PC-3 (cell line): ENCODE results near the gene SLC18B1. TPM values are rescaled to one million over a fixed set of nuclear protein-coding genes. Genes with fewer than 3 reads are reported as not detected.
A peak's percentile ranks its signal among the peaks of the same experiment; 100 is the strongest.

Experiments
- ATAC-seq: fragments of 200-7000 bp; cut with Tn5 transposase; 2 replicates; pipeline ENCODE4 v1.9.1; 2020; ENCODE audit warnings: mild to moderate bottlenecking, moderate library complexity
- BruUV-seq: library from RNA; stranded (reverse); fragments of 400-500 nt; replicated peaks from 2 replicates; lab custom pipeline; 2021; lab: Mats Ljungman, UMichigan
- CTCF ChIA-PET: fragments of 300-600 bp; sonication (Branson Sonifier 250); formaldehyde crosslinking; loops from one replicate; lab custom pipeline; 2022; ENCODE audit warnings: antibody characterized with exemption; lab: Charles Lee
- POLR2A ChIA-PET: fragments of 300-600 bp; sonication (Branson Sonifier 250); formaldehyde crosslinking; loops from one replicate; lab custom pipeline; 2022; ENCODE audit warnings: antibody characterized with exemption; ENCODE audit not compliant: unreplicated experiment; lab: Charles Lee
- DNase-seq: peaks from one replicate; pipeline ENCODE4 v3.0.0-alpha.2; 2015
- H2AFZ ChIP-seq: fragments of 300-600 bp; sonication (generic); 2 replicates; pipeline ENCODE4 v1.6.0; 2016; ENCODE audit warnings: antibody characterized with exemption, low read length
- H3F3A ChIP-seq: fragments of 300-600 bp; sonication (generic); one replicate; pipeline ENCODE4 v1.6.0; 2017; ENCODE audit warnings: antibody characterized with exemption, low read length, control low read depth, mild to moderate bottlenecking; ENCODE audit not compliant: unreplicated experiment
- H3K27ac ChIP-seq: fragments of 300-600 bp; sonication (generic); 2 replicates; pipeline ENCODE4 v1.5.1; 2016; ENCODE audit warnings: mild to moderate bottlenecking, low read length
- H3K27me3 ChIP-seq: fragments of 300-600 bp; sonication (generic); 2 replicates; pipeline ENCODE4 v1.6.1; 2016; ENCODE audit warnings: low read length, mixed read lengths
- H3K36me3 ChIP-seq: fragments of 300-600 bp; sonication (generic); 2 replicates; pipeline ENCODE4 v1.6.1; 2016; ENCODE audit warnings: low read depth, mixed run types, low read length, mixed read lengths
- H3K4me1 ChIP-seq: fragments of 300-600 bp; sonication (generic); 2 replicates; pipeline ENCODE4 v1.5.1; 2016; ENCODE audit warnings: low read length; ENCODE audit not compliant: insufficient read depth
- H3K4me2 ChIP-seq: fragments of 300-600 bp; sonication (generic); 2 replicates; pipeline ENCODE4 v1.6.0; 2016; ENCODE audit warnings: low read length
- H3K4me3 ChIP-seq: fragments of 300-600 bp; sonication (generic); 2 replicates; pipeline ENCODE4 v1.5.1; 2016; ENCODE audit warnings: mild to moderate bottlenecking, low read length, mixed read lengths
- H3K79me2 ChIP-seq: fragments of 300-600 bp; sonication (generic); 2 replicates; pipeline ENCODE4 v1.6.1; 2017; ENCODE audit warnings: low read length, mixed read lengths
- H3K9ac ChIP-seq: fragments of 300-600 bp; sonication (generic); 2 replicates; pipeline ENCODE4 v1.6.0; 2016; ENCODE audit warnings: mild to moderate bottlenecking, low read length
- H3K9me2 ChIP-seq: fragments of 300-600 bp; sonication (generic); replicated peaks from 2 replicates; pipeline ENCODE4 v1.6.1; 2016; ENCODE audit warnings: mixed run types, low read length, mixed read lengths
- H3K9me3 ChIP-seq: fragments of 300-600 bp; sonication (generic); 2 replicates; pipeline ENCODE4 v1.6.1; 2016; ENCODE audit warnings: low read length, mixed read lengths
- H4K20me1 ChIP-seq: fragments of 300-600 bp; sonication (generic); 2 replicates; pipeline ENCODE4 v1.6.1; 2016; ENCODE audit warnings: low read length, mixed read lengths
- CTCF ChIP-seq: fragments of 300-600 bp; sonication (generic); conservative IDR thresholded peaks from 2 replicates; pipeline ENCODE4 v1.5.1; 2017; ENCODE audit warnings: antibody characterized with exemption, low read depth, mild to moderate bottlenecking, low read length
- EZH2 ChIP-seq: fragments of 300-600 bp; sonication (generic); IDR thresholded peaks from one replicate; pipeline ENCODE4 v1.6.1; 2017; ENCODE audit warnings: antibody characterized with exemption, mild to moderate bottlenecking, low read length; ENCODE audit not compliant: unreplicated experiment
- EZH2phosphoT487 ChIP-seq: fragments of 300-600 bp; sonication (generic); IDR thresholded peaks from 2 replicates; pipeline ENCODE4 v1.6.1; 2018; ENCODE audit warnings: mild to moderate bottlenecking, antibody characterized with exemption, low read length, borderline replicate concordance
- intact Hi-C: fragments of 100-400 bp; cut with micrococcal nuclease; formaldehyde crosslinking; loops from 2 replicates; pipeline ENCODE4 v1.9.0; 2023
- total RNA-seq: library from RNA; depleted of rRNA; stranded (reverse); fragments of >200 nt; gene quantifications from 2 replicates; pipeline ENCODE4 v1.2.3, GENCODE V29; 2014

SLC18B1 gene
- total RNA-seq, 1 experiment from 2014 or later, result 8.4 TPM

DNA sequence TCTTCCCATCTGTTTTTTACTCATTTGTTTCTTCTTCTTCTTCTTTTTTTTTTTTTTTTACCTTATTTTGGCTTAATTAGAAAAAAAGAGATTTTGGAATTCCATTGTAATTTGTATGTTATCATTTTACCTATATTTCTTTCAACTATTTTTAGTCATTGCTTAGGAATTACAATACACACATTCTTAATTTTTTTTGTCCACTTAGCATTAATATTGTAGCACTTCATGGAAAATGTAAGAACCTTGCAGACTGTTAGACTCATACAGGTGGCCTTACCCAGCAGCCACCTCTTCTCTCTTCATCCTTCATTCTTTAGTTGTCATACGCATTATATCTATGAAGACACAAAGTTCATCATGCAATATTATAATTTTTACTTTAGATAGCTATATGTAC is 5.8 kb upstream of the SLC18B1 start:
- peaks cover 5% of the 10 kb centered on the region; the same call in 1 of the 2 replicates for H3K9me3 ChIP-seq
- no peaks in the 10 kb centered on the region for H3K27me3 ChIP-seq
- no peak overlapping the region for H3K9ac ChIP-seq
- intact Hi-C loops, result no loop called here
- H3F3A ChIP-seq, result no peaks in the 10 kb centered on the region
- H3K4me3 ChIP-seq, result no peak overlapping the region
- H3K9me2 ChIP-seq, result no peaks in the 10 kb centered on the region
- no peaks in the 10 kb centered on the region for H3K79me2 ChIP-seq
- H3K27ac ChIP-seq, result no peak overlapping the region
- TF ChIP-seq EZH2phosphoT487, result no peak
- no peak for TF ChIP-seq EZH2
- TF ChIP-seq CTCF, result no peak
- H2AFZ ChIP-seq, result no peak overlapping the region
- no peak for ATAC-seq
- BruUV-seq, result no TSS peak
- POLR2A ChIA-PET, result no interaction called here
- no peaks in the 10 kb centered on the region for H3K4me1 ChIP-seq
- no peak overlapping the region for H3K4me2 ChIP-seq
- DNase-seq, result no peak
- H4K20me1 ChIP-seq, result no peaks in the 10 kb centered on the region
- CTCF ChIA-PET, result interaction anchor here (0.6 kb wide), 1 partner anchor 134 kb away, joined by 4 read pairs; no protein-coding TSS in a partner anchor
- no peaks in the 10 kb centered on the region for H3K36me3 ChIP-seq

GRCh38 chr6:132800656-132801055 is 2.2 kb upstream of the SLC18B1 start:
- Histone ChIP-seq H3F3A (no peaks in the 10 kb centered on the region), H3K4me2 (no peak overlapping the region), H3K27me3 (no peaks in the 10 kb centered on the region), H3K9me3 (peaks cover 5% of the 10 kb centered on the region; the same call in 1 of the 2 replicates), H3K4me1 (no peaks in the 10 kb centered on the region), H2AFZ (no peak overlapping the region), H3K9ac (no peak overlapping the region), H3K27ac (no peak overlapping the region), H3K36me3 (no peaks in the 10 kb centered on the region), H3K9me2 (no peaks in the 10 kb centered on the region), H4K20me1 (no peaks in the 10 kb centered on the region), H3K4me3 (no peak overlapping the region), H3K79me2 (peaks cover 10% of the 10 kb centered on the region)
- ATAC-seq (no peak), DNase-seq (no peak)
- CTCF ChIA-PET, result no interaction called here
- intact Hi-C loops, result no loop called here
- BruUV-seq, result no TSS peak
- POLR2A ChIA-PET, result no interaction called here
- TF ChIP-seq CTCF (no peak), EZH2 (no peak), EZH2phosphoT487 (no peak)

DNA sequence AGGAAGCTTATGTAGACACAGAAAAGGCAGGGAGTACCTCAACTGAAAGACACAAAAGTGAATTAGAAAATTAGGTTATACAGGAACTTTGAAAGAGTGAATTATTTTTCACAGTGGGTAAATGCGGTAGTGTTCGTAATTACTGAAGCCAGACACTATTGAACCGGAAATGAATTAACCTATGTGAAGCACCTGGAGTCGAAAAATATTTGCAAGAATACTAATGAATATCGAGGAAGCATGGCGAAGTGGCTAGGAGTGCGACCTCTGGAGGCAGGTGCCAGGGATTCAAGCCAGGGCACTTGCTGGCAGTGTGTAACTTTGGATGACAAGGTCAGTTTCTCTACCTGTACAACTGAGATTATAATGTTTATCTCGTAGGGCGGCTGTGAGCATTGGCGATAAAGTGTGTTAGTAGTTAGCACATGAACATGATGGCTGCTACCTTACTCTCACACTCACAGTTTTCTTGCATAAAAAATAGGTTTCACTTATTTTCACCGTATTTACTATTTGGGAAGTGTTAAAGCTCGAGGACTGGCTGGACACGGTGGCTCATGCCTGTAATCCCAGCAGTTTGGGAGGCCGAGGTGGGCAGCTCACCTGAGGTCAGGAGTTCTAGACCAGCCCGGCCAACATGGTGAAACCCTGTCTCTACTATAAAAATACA is 567 bp upstream of the SLC18B1 start:
- ATAC-seq (peak; percentile 89), DNase-seq (peak; percentile 77)
- Histone ChIP-seq H3K9ac (peak overlapping the region; percentile 78), H3K9me3 (peaks cover 5% of the 10 kb centered on the region; the same call in 1 of the 2 replicates), H3K4me2 (no peak overlapping the region; the same call in 1 of the 2 replicates), H2AFZ (no peak overlapping the region), H3F3A (no peaks in the 10 kb centered on the region), H4K20me1 (no peaks in the 10 kb centered on the region), H3K27ac (0 out of 2 replicates have a peak overlapping the region, but pooled peaks have one; percentile 14), H3K27me3 (no peaks in the 10 kb centered on the region), H3K4me1 (no peaks in the 10 kb centered on the region), H3K4me3 (no peak overlapping the region; the same call in 1 of the 2 replicates), H3K9me2 (no peaks in the 10 kb centered on the region), H3K36me3 (no peaks in the 10 kb centered on the region), H3K79me2 (peaks cover 10% of the 10 kb centered on the region)
- ChIA-PET CTCF (interaction anchor here (0.6 kb wide), 2 partner anchors 13 to 243 kb away, joined by 3 to 10 read pairs; no protein-coding TSS in a partner anchor), POLR2A (interaction anchor here (0.5 kb wide), 1 partner anchor 808 kb away, joined by 4 read pairs; no protein-coding TSS in a partner anchor)
- no peak for TF ChIP-seq EZH2phosphoT487
- TF ChIP-seq CTCF, result peak; percentile 78
- no TSS peak for BruUV-seq
- intact Hi-C loops, result loop anchor here (1.0 to 10.0 kb wide), 2 partner anchors 130 to 274 kb away; no protein-coding TSS in a partner anchor
